ENCODE results near the gene COQ8B.

GRCh38 chr19:40702337-40703012 is 14.2 kb downstream of the COQ8B start:
- no peak for TF ChIP-seq EZH2 (IDR thresholded peaks at IDR 0.05; ENCODE audit: low read depth)
- TF ChIP-seq, protein P1, sequence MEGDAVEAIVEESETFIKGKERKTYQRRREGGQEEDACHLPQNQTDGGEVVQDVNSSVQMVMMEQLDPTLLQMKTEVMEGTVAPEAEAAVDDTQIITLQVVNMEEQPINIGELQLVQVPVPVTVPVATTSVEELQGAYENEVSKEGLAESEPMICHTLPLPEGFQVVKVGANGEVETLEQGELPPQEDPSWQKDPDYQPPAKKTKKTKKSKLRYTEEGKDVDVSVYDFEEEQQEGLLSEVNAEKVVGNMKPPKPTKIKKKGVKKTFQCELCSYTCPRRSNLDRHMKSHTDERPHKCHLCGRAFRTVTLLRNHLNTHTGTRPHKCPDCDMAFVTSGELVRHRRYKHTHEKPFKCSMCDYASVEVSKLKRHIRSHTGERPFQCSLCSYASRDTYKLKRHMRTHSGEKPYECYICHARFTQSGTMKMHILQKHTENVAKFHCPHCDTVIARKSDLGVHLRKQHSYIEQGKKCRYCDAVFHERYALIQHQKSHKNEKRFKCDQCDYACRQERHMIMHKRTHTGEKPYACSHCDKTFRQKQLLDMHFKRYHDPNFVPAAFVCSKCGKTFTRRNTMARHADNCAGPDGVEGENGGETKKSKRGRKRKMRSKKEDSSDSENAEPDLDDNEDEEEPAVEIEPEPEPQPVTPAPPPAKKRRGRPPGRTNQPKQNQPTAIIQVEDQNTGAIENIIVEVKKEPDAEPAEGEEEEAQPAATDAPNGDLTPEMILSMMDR (conservative IDR thresholded peaks at IDR 0.05): peak; percentile 48; the same call in 1 of the 2 replicates
